GM12878 (cell line): ENCODE data around the gene AKT1S1. TPM values are rescaled to one million over a fixed set of nuclear protein-coding genes. Genes with fewer than 3 reads are reported as not detected.

Experiments used
- ATF7 ChIP-seq: fragments of 450-650 bp; IDR thresholded peaks from 2 replicates; pipeline ENCODE4 v1.6.1; 2016; ENCODE audit warnings: low read depth, mild to moderate bottlenecking
- CHD4 ChIP-seq: fragments of 200-600 bp; sonication (generic); IDR thresholded peaks from 2 replicates; pipeline ENCODE4 v1.6.1; 2016; ENCODE audit warnings: mild to moderate bottlenecking
- EP300 ChIP-seq, 2 experiments: fragments of 150-350 bp in 1 of 2; IDR thresholded peaks; 2 replicates each; pipeline ENCODE4 v1.6.1; 2011 to 2012; ENCODE audit warnings: low read depth in 2 of 2, low read length in 2 of 2, borderline replicate concordance in 1 of 2, improper control_type of control experiment in 1 of 2, inconsistent platforms in 1 of 2; ENCODE audit not compliant: control insufficient read depth in 1 of 2
- FOXM1 ChIP-seq: IDR thresholded peaks from 2 replicates; pipeline ENCODE4 v1.6.1; 2012; ENCODE audit warnings: low read depth, mild to moderate bottlenecking, inconsistent platforms, low read length, moderate library complexity
- GATAD2B ChIP-seq: fragments of 450-650 bp; conservative IDR thresholded peaks from 2 replicates; pipeline ENCODE4 v1.6.1; 2017; ENCODE audit warnings: low read depth, mild to moderate bottlenecking, moderate library complexity
- HCFC1 ChIP-seq: fragments of 150-350 bp; IDR thresholded peaks from 2 replicates; pipeline ENCODE4 v1.6.1; 2014; ENCODE audit warnings: low read length
- IKZF1 ChIP-seq: fragments of 450-650 bp; conservative IDR thresholded peaks from 2 replicates; pipeline ENCODE4 v1.6.1; 2017; ENCODE audit warnings: antibody characterized with exemption, mild to moderate bottlenecking
- IRF4 ChIP-seq: IDR thresholded peaks from 2 replicates; pipeline ENCODE4 v1.6.1; 2011; ENCODE audit warnings: low read depth, low read length
- JUND ChIP-seq: IDR thresholded peaks from 2 replicates; pipeline ENCODE4 v1.6.1; 2012; ENCODE audit warnings: low read depth, mild to moderate bottlenecking, low read length, improper control_type of control experiment, moderate library complexity
- KDM1A ChIP-seq: fragments of 200-600 bp; sonication (generic); IDR thresholded peaks from 2 replicates; pipeline ENCODE4 v1.6.1; 2016; ENCODE audit warnings: borderline replicate concordance
- RCOR1 ChIP-seq: conservative IDR thresholded peaks from 2 replicates; pipeline ENCODE4 v1.6.1; 2012; ENCODE audit warnings: low read depth, low read length, improper control_type of control experiment
- RELA ChIP-seq: fragments of 450-650 bp; IDR thresholded peaks from 2 replicates; pipeline ENCODE4 v1.8.0; 2014; ENCODE audit warnings: borderline replicate concordance; ENCODE audit not compliant: partially characterized antibody
- RFX5 ChIP-seq: IDR thresholded peaks from 2 replicates; pipeline ENCODE4 v1.6.1; 2011; ENCODE audit warnings: low read depth, low read length, improper control_type of control experiment
- SIN3A ChIP-seq: IDR thresholded peaks from 2 replicates; pipeline ENCODE4 v1.6.1; 2012; ENCODE audit warnings: low read depth, low read length, improper control_type of control experiment
- SPI1 ChIP-seq: IDR thresholded peaks from 2 replicates; pipeline ENCODE4 v1.6.1; 2011; ENCODE audit warnings: low read depth, mild to moderate bottlenecking, low read length, moderate library complexity, borderline replicate concordance; ENCODE audit not compliant: insufficient read depth
- SRF ChIP-seq, 2 experiments: IDR thresholded peaks; 2 replicates each; pipeline ENCODE4 v1.6.1; 2011; ENCODE audit warnings: low read depth in 2 of 2, low read length in 2 of 2, mild to moderate bottlenecking in 1 of 2, moderate library complexity in 1 of 2
- TBL1XR1 ChIP-seq: IDR thresholded peaks from 2 replicates; pipeline ENCODE4 v1.6.1; 2012; ENCODE audit warnings: low read depth, low read length, improper control_type of control experiment
- WRNIP1 ChIP-seq: IDR thresholded peaks from 2 replicates; pipeline ENCODE4 v1.6.1; 2011; ENCODE audit warnings: low read depth, low read length, improper control_type of control experiment, borderline replicate concordance
- polyA plus RNA-seq, 11 experiments: library from polyadenylated mRNA; depleted of rRNA in 4 of 11; unstranded in 6 of 11; stranded (reverse) in 5 of 11; fragments of >200 nt; fragmentation: Nextera tagmentation in 4 of 11; fragmentation: Illumina TruSeq in 1 of 11; extraction: Ambion mirVana in 4 of 11; extraction: Trizol in 1 of 11; gene quantifications; 1 replicate in 1 of 11; 2 replicates in 10 of 11; pipeline versions ENCODE4 v1.2.1 to v1.2.3, GENCODE V29; 2011 to 2016; ENCODE audit warnings: inconsistent platforms in 2 of 11, missing spikeins in 2 of 11, low read depth in 1 of 11
- total RNA-seq, 4 experiments: library from RNA; depleted of rRNA in 3 of 4; stranded (reverse); fragments of >200 nt in 3 of 4; fragmentation: Illumina TruSeq in 1 of 4; extraction: Trizol in 1 of 4; gene quantifications; 2 replicates each; pipeline versions ENCODE4 v1.2.1 to v1.2.3, GENCODE V29; 2013 to 2021
- TF ChIP-seq, protein P1 (sequence below): fragments of 450-650 bp; IDR thresholded peaks from 2 replicates; pipeline ENCODE4 v1.6.1; 2017; ENCODE audit warnings: mild to moderate bottlenecking, moderate library complexity
- TF ChIP-seq, protein P2 (sequence below): fragments of 450-650 bp; IDR thresholded peaks from 2 replicates; pipeline ENCODE4 v1.6.1; 2017; ENCODE audit warnings: borderline replicate concordance
- TF ChIP-seq, protein P3 (sequence below): IDR thresholded peaks from 2 replicates; pipeline ENCODE4 v1.6.1; 2011; ENCODE audit warnings: mild to moderate bottlenecking, low read depth, low read length, moderate library complexity; ENCODE audit not compliant: insufficient replicate concordance
- TF ChIP-seq, protein P4 (sequence below): fragments of 450-650 bp; IDR thresholded peaks from 2 replicates; pipeline ENCODE4 v1.6.1; 2017; ENCODE audit warnings: low read depth, mild to moderate bottlenecking, moderate library complexity

Gene AKT1S1
- total and polyA plus RNA-seq, 10 of the 15 experiments (the other 5 are each of a cell fraction or from before 2014, with no cell fraction given) = 0.43 to 23.0 (median 12.3) TPM

DNA sequence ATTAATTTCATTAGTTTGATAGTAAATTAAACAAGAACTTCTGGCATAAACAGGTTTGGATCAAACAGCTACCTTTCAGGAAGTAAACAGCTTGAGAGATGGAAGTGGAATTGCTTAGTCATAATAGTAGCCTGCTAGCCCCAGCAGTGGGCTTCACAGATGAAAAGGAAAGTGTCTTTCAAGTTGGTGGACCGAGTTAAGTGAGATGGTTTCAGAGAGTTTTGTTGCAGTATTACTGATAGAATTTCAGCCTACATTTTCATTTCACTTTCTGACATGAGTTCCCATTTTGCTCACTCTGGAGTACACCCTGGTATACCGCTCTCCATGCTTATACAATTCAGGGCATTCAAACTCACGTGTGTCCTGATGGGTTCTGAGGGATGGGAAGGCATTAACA is 28.2 kb downstream of the AKT1S1 start (continued):
- TF ChIP-seq, protein P1, sequence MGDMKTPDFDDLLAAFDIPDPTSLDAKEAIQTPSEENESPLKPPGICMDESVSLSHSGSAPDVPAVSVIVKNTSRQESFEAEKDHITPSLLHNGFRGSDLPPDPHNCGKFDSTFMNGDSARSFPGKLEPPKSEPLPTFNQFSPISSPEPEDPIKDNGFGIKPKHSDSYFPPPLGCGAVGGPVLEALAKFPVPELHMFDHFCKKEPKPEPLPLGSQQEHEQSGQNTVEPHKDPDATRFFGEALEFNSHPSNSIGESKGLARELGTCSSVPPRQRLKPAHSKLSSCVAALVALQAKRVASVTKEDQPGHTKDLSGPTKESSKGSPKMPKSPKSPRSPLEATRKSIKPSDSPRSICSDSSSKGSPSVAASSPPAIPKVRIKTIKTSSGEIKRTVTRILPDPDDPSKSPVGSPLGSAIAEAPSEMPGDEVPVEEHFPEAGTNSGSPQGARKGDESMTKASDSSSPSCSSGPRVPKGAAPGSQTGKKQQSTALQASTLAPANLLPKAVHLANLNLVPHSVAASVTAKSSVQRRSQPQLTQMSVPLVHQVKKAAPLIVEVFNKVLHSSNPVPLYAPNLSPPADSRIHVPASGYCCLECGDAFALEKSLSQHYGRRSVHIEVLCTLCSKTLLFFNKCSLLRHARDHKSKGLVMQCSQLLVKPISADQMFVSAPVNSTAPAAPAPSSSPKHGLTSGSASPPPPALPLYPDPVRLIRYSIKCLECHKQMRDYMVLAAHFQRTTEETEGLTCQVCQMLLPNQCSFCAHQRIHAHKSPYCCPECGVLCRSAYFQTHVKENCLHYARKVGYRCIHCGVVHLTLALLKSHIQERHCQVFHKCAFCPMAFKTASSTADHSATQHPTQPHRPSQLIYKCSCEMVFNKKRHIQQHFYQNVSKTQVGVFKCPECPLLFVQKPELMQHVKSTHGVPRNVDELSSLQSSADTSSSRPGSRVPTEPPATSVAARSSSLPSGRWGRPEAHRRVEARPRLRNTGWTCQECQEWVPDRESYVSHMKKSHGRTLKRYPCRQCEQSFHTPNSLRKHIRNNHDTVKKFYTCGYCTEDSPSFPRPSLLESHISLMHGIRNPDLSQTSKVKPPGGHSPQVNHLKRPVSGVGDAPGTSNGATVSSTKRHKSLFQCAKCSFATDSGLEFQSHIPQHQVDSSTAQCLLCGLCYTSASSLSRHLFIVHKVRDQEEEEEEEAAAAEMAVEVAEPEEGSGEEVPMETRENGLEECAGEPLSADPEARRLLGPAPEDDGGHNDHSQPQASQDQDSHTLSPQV = no peak
- TF ChIP-seq, protein P2, sequence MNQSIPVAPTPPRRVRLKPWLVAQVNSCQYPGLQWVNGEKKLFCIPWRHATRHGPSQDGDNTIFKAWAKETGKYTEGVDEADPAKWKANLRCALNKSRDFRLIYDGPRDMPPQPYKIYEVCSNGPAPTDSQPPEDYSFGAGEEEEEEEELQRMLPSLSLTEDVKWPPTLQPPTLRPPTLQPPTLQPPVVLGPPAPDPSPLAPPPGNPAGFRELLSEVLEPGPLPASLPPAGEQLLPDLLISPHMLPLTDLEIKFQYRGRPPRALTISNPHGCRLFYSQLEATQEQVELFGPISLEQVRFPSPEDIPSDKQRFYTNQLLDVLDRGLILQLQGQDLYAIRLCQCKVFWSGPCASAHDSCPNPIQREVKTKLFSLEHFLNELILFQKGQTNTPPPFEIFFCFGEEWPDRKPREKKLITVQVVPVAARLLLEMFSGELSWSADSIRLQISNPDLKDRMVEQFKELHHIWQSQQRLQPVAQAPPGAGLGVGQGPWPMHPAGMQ = no peak
- no peak for TF ChIP-seq CHD4
- TF ChIP-seq ATF7 = no peak
- TF ChIP-seq RFX5 = no peak
- TF ChIP-seq HCFC1 = no peak
- no peak for TF ChIP-seq IKZF1
- TF ChIP-seq JUND = no peak
- TF ChIP-seq RELA = no peak
- no peak for TF ChIP-seq SRF (IDR thresholded peaks at IDR 0.05; ENCODE audit: low read depth in 2 of 2, low read length in 2 of 2)
- no peak for TF ChIP-seq RCOR1
- no peak for TF ChIP-seq GATAD2B
- TF ChIP-seq TBL1XR1 = no peak
- TF ChIP-seq KDM1A = no peak
- peak; percentile 79 for TF ChIP-seq IRF4
- TF ChIP-seq, protein P3, sequence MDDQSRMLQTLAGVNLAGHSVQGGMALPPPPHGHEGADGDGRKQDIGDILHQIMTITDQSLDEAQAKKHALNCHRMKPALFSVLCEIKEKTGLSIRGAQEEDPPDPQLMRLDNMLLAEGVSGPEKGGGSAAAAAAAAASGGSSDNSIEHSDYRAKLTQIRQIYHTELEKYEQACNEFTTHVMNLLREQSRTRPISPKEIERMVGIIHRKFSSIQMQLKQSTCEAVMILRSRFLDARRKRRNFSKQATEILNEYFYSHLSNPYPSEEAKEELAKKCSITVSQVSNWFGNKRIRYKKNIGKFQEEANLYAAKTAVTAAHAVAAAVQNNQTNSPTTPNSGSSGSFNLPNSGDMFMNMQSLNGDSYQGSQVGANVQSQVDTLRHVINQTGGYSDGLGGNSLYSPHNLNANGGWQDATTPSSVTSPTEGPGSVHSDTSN = no peak
- TF ChIP-seq SIN3A = no peak
- no peak for TF ChIP-seq WRNIP1
- TF ChIP-seq, protein P4, sequence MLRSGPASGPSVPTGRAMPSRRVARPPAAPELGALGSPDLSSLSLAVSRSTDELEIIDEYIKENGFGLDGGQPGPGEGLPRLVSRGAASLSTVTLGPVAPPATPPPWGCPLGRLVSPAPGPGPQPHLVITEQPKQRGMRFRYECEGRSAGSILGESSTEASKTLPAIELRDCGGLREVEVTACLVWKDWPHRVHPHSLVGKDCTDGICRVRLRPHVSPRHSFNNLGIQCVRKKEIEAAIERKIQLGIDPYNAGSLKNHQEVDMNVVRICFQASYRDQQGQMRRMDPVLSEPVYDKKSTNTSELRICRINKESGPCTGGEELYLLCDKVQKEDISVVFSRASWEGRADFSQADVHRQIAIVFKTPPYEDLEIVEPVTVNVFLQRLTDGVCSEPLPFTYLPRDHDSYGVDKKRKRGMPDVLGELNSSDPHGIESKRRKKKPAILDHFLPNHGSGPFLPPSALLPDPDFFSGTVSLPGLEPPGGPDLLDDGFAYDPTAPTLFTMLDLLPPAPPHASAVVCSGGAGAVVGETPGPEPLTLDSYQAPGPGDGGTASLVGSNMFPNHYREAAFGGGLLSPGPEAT = no peak
- TF ChIP-seq FOXM1 = no peak
- TF ChIP-seq EP300 (IDR thresholded peaks at IDR 0.05; ENCODE audit: borderline replicate concordance in 1 of 2, control insufficient read depth in 1 of 2, low read depth in 2 of 2, low read length in 2 of 2) = no peak
- TF ChIP-seq SPI1 = peak; percentile 12; the same call in 1 of the 2 replicates
